Limb (tissue), 2 donors: ENCODE measurements around the gene CASQ1.

Source experiments
- DNase-seq, 2 donors: peaks; one replicate each; pipeline ENCODE4 v3.0.0-alpha.2; 2016; ENCODE audit errors: extremely low spot score in 2 of 2

CASQ1 gene

GRCh38 chr1:160189649-160190625 is at the start of gene CASQ1:
Gene CASQ1 (plus strand): TSS chr1:160190575. CDS start chr1:160190752, 177 bp downstream.
- DNase-seq, result peak; percentile 51 to 70

GRCh38 chr1:160143695-160144094 is 46.7 kb upstream of the CASQ1 start:
- DNase-seq, result no peak

- no peak for DNase-seq
These were observed 45.5 kb upstream of the CASQ1 start for GRCh38 chr1:160144921-160145320.

DNA sequence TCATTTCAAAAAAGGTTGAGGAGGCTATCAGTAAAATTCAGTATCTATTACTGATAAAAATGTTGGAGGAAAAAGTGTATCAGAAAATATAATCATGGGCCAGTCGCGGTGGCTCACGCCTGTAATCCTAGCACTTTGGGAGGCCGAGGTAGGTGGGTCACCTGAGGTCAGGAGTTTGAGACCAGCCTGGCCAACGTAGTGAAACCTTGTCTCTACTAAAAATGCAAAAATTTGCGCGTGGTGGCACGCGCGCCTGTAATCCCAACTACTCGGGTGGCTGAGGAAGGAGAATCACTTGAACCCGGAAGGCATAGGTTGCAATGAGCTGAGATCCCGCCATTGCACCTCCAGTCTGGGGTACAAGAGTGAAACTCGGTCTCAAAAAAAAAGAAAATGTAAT is 44.3 kb upstream of the CASQ1 start:
- DNase-seq, result no peak

DNA sequence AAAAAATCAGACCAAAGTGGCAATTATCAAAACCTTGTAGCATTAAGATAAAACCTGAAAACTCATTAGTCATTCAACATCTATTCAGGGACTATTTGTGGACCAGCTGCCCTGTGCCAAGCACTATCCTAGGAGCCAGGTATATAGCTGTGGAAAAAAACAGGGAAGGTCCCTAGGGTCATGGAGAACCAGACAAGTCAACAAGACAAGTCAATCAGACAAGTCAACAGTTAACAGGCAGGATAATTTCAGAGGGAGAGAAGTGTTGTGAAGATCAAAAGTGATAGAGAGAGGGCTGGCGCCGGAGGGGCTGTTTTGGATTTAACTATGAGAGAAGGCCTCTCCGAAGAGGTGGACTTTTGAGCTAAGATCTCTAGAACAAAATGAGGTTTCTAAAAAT is 42.3 kb upstream of the CASQ1 start:
- DNase-seq, result no peak

- DNase-seq, result no peak
These were observed 41.1 kb upstream of the CASQ1 start for GRCh38 chr1:160149233-160149632.

DNA sequence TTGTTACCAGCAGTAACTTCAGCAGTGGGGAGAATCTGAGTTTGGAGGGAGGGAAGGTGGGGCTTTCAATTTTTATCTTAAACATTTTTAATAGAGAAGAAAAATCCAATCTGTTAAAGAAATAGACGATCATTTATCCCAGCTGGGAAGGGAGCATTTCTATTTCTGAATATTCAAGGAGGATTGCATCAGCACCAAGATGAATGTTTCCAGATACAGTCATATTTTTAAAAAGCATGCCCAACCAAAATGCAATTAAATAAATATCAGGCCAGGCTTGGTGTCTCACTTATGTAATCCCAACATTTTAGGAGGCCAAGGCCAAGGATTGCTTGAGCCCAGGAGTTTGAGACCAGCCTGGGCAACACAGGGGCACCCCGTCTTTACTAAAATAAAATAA is 40.7 kb upstream of the CASQ1 start:
- no peak for DNase-seq

DNA sequence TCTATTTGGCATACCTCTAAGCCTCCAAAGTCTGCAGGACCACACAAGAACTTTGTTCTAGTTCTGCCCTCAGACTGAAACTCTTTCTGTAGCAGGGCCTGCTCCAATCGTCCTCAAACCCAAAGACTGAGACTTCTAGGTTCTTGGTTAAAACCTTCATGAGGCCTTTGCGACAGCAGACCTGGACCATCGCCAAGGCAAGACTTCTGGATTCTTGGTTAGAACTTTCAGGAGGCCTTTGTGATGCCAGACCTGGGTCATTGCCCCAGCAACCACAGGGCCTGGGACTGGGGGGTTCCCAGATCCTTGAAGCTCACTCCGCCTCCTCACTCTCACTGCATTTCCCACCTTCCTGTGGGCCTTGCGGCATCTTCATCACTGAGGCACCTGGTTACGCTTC is 39.1 kb upstream of the CASQ1 start, which contains the start of gene ATP1A4:
Gene ATP1A4 (plus strand): TSS at position 301 of the 400 bp plus-strand sequence. CDS start 438 bp downstream, outside the sequence.
- no peak for DNase-seq

GRCh38 chr1:160154790-160155189 is 35.6 kb upstream of the CASQ1 start:
- DNase-seq, result no peak

GRCh38 chr1:160156361-160156760 is 34.0 kb upstream of the CASQ1 start:
- no peak for DNase-seq

DNA sequence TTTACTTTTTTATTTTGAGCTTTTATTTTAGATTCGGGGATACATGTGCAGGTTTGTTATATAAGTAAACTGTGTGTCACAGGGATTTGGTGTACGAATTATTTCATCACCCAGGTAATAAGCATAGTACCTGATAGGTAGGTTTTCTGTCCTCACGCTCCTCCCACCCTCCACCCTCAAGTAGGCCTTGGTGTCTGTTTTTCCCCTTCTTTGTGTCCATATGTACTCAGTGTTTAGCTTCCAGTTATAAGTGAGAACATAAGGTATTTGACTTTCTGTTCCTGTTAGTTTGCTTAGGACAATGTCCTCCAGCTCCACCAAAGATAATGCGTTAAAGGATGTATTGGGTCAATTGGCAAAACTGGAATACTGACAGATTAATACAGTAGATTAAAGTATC is 33.2 kb upstream of the CASQ1 start:
- DNase-seq, result no peak

DNA sequence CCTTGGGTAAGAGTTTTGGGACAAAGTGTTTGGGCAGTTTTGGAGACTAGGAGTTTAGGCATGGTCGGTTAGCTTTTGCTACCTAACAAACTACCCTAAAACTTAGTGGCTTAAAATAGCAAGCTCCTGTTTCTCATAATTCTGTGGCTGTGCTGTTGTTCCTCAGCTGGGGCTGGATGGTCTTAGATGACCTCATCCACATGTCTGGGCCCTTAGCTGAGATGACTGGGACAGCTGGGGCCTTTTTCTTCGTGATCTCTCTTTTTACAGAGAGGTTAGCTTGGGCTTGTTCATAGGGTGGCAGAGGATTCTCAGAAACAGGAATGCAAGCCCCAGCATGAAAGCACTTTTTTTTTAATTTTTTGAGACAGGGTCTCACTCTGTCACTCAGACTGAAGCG is 32.3 kb upstream of the CASQ1 start:
- DNase-seq, result no peak

DNA sequence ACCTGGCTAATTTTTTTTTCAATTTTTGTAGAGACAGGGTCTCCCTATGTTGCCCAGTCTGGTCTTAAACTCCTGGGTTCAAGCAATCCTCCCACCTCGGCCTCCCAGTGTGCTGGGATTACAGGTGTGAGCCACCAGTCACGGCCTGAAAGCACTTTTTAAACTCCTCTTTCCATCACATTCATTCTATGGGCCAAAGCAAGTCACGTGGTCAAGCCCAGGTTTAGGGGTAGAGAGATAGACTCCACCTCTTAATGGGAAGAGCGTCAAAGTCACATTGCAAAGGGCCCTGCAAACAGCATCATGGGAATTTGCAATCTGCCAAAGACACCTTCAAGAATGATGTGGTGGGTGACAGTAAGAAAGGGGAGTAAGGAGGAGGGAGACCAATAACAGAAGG is 31.8 kb upstream of the CASQ1 start:
- DNase-seq, result no peak

GRCh38 chr1:160159846-160160245 is 30.5 kb upstream of the CASQ1 start:
- DNase-seq, result no peak

DNA sequence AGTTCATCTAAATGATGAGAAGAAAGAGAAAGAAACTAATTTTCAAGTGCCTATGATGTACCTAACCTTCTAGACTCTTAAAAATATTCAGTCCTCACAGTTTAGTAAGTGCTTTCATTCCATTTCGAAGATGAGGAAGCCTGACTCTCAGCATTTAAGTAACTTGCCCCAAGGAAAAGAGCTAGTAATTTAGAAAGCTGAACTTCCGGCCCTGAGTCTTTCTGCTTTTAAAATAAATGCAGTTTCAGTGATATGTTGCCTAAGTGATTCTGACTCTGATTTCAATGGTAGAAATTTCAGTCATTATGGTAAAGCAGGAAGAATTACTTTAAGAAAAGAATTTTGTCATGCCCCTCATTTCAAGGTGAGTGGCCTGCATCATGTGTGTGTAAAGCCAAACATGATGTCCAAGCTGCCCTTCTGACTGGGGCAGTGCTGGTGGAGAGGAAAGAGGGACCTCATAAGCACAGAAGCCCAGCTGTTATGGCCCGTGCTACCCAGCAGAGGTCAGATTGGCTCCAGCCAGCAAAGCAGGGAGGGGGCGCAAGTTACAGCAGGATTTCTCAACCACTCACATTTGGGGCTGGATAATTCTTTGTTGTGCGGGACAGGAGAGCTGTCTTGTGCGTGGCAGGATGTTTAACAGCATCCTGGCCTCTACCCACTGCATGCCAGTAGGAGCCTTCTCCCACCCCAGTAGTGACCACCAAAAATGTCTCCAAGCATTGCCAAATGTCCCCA is 28.2 kb upstream of the CASQ1 start:
- no peak for DNase-seq

DNA sequence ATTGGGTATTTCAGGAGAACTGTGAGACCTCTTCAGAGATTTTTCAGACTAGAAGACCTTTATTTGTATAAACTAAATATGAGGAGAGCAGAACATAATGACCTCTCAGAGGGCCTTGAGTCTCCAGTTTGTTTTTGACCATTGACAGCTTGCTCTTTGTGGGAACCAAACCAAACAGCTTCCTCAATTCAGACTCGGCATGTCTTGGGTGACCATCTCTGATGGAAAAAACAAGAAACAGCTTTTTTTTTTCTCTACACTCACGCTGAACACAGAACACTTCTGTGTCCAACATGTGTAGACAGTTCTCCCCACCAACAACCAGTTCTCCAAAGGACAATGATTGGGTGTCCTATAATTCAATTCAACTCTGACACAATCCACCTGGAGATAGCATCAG is 27.4 kb upstream of the CASQ1 start:
- DNase-seq, result no peak

GRCh38 chr1:160163615-160164014 is 26.8 kb upstream of the CASQ1 start:
- no peak for DNase-seq

DNA sequence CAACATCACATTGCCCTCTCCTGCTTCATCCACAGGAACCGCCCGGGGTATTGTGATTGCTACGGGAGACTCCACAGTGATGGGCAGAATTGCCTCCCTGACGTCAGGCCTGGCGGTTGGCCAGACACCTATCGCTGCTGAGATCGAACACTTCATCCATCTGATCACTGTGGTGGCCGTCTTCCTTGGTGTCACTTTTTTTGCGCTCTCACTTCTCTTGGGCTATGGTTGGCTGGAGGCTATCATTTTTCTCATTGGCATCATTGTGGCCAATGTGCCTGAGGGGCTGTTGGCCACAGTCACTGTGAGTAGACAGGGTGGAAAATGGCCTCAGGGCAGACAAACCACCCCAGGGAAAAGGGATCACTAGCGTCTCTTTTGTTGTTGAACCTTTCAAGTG is 26.3 kb upstream of the CASQ1 start:
- DNase-seq, result no peak

GRCh38 chr1:160166166-160166868 is 24.1 kb upstream of the CASQ1 start:
- DNase-seq, result no peak

GRCh38 chr1:160167056-160167455 is 23.3 kb upstream of the CASQ1 start:
- no peak for DNase-seq

DNA sequence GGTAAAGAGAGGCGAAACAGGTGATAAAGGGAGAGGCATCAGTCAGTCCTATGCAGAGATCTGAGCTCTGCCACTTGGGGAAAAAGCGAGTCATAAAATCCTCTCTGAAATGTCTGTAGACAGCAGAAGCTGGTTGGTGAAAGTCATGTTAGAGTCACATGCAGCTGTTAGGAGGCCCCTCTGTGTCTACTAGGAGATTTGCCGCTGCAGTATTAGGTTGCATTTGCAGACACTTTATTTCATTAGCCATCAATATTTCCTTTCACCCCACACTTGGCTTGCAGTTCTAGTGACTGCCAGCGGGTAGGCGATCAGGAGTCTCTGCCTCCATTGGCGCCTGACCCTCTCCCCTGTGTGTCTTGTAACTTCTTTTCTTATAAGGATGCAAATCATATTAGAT is 22.8 kb upstream of the CASQ1 start:
- peak in 1 of 2 donors; percentile 48 for DNase-seq

DNA sequence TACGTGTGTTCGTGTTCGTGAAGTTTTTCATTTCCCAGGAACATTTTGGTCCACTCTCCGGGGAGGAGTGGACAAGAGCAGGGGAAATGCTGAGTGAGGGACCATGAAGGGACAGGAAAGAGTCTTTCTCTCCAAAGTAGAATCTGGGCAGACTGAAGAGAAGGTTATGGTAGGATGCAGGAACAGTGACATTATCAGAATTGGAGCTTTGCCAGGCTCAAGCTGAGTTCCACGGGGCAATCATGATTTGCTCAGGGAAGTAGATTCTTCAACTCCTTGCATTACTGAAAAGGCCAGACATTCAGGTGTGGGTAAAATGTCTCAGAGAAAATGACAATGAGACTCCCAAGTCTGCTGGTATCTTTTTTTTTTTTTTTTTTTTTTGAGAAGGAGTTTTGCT is 22.4 kb upstream of the CASQ1 start:
- no peak for DNase-seq
